IMR-90 (cell line): Measurements from ENCODE around the gene XRCC5. TPM values are rescaled to one million over a fixed set of nuclear protein-coding genes. Genes with fewer than 3 reads are reported as not detected.

ENCODE experiments used
- ATAC-seq: fragments of 200-7000 bp; cut with Tn5 transposase; 2 replicates; pipeline ENCODE4 v1.9.1; 2020; ENCODE audit warnings: low read depth, mild to moderate bottlenecking, moderate library complexity
- BruUV-seq: library from RNA; stranded (reverse); fragments of 400-500 nt; replicated peaks from 2 replicates; lab custom pipeline; 2021; lab: Mats Ljungman, UMichigan
- CTCF ChIA-PET: fragments of 300-600 bp; formaldehyde crosslinking; extraction: SDS; loops from one replicate; lab custom pipeline; 2021; ENCODE audit warnings: antibody characterized with exemption; lab: Yijun Ruan, JAX
- POLR2A ChIA-PET: fragments of 300-600 bp; sonication (Branson Sonifier 250); formaldehyde crosslinking; loops from one replicate; lab custom pipeline; 2022; ENCODE audit warnings: antibody characterized with exemption; ENCODE audit not compliant: unreplicated experiment; lab: Charles Lee
- DNase-seq: peaks from one replicate; pipeline ENCODE4 v3.0.0; 2013
- H2AFZ ChIP-seq: replicated peaks from 2 replicates; pipeline ENCODE3; 2013; ENCODE audit warnings: low read length, mild to moderate bottlenecking; ENCODE audit not compliant: poor library complexity
- H2AK5ac ChIP-seq: 2 replicates; pipeline ENCODE4 v1.6.1; 2013; ENCODE audit warnings: low read depth, low read length, inconsistent platforms
- H2AK9ac ChIP-seq: replicated peaks from 2 replicates; pipeline ENCODE3; 2013; ENCODE audit warnings: mild to moderate bottlenecking, low read depth, low read length, moderate library complexity; ENCODE audit not compliant: poor library complexity
- H2BK120ac ChIP-seq: 2 replicates; pipeline ENCODE4 v1.6.1; 2013; ENCODE audit warnings: low read depth, low read length, inconsistent platforms
- H2BK15ac ChIP-seq: 3 replicates; pipeline ENCODE4 v1.6.1; 2013; ENCODE audit warnings: low read depth, low read length, inconsistent platforms
- H2BK20ac ChIP-seq: 2 replicates; pipeline ENCODE4 v1.6.1; 2013; ENCODE audit warnings: low read depth, mild to moderate bottlenecking, inconsistent platforms, low read length, moderate library complexity
- H2BK5ac ChIP-seq: 2 replicates; pipeline ENCODE4 v1.6.1; 2013; ENCODE audit warnings: mild to moderate bottlenecking, low read depth, low read length, inconsistent platforms; ENCODE audit not compliant: poor library complexity, severe bottlenecking
- H3K14ac ChIP-seq: replicated peaks from 2 replicates; pipeline ENCODE4 v1.6.1; 2013; ENCODE audit warnings: low read depth, low read length, inconsistent platforms
- H3K18ac ChIP-seq: 2 replicates; pipeline ENCODE4 v1.6.1; 2013; ENCODE audit warnings: low read depth, low read length, control low read depth
- H3K23ac ChIP-seq: 2 replicates; pipeline ENCODE4 v1.6.1; 2013; ENCODE audit warnings: low read depth, low read length, inconsistent platforms
- H3K27ac ChIP-seq: 2 replicates; pipeline ENCODE4 v1.5.1; 2013; ENCODE audit warnings: mild to moderate bottlenecking, control low read depth, low read length; ENCODE audit not compliant: insufficient read depth
- H3K27me3 ChIP-seq: 2 replicates; pipeline ENCODE4 v1.6.1; 2013; ENCODE audit warnings: low read length; ENCODE audit not compliant: control insufficient read depth, insufficient read depth
- H3K36me3 ChIP-seq: 2 replicates; pipeline ENCODE4 v1.6.1; 2013; ENCODE audit warnings: low read length, mixed read lengths; ENCODE audit not compliant: control insufficient read depth, insufficient read depth
- H3K4ac ChIP-seq: 2 replicates; pipeline ENCODE4 v1.6.1; 2013; ENCODE audit warnings: low read depth, low read length, inconsistent platforms
- H3K4me1 ChIP-seq: 2 replicates; pipeline ENCODE4 v1.6.1; 2013; ENCODE audit warnings: low read length, mixed read lengths; ENCODE audit not compliant: control insufficient read depth, insufficient read depth
- H3K4me2 ChIP-seq: 2 replicates; pipeline ENCODE4 v1.6.1; 2013; ENCODE audit warnings: low read depth, mild to moderate bottlenecking, control low read depth, low read length, moderate library complexity
- H3K4me3 ChIP-seq: 2 replicates; pipeline ENCODE4 v1.5.1; 2013; ENCODE audit warnings: low read depth, mild to moderate bottlenecking, control low read depth, low read length, moderate library complexity; ENCODE audit not compliant: insufficient read depth
- H3K56ac ChIP-seq: 2 replicates; pipeline ENCODE4 v1.6.1; 2013; ENCODE audit warnings: low read length, inconsistent platforms; ENCODE audit not compliant: insufficient read depth; ENCODE audit errors: extremely low read depth
- H3K79me1 ChIP-seq, 2 experiments: 2 replicates each; pipeline ENCODE4 v1.6.1; 2013; ENCODE audit warnings: low read length in 2 of 2, inconsistent platforms in 1 of 2, low read depth in 1 of 2
- H3K9ac ChIP-seq: 2 replicates; pipeline ENCODE4 v1.6.1; 2013; ENCODE audit warnings: low read depth, low read length, control low read depth
- H3K9me1 ChIP-seq: 2 replicates; pipeline ENCODE4 v1.6.1; 2013; ENCODE audit warnings: low read length, inconsistent platforms; ENCODE audit not compliant: insufficient read depth
- H3K9me3 ChIP-seq: 2 replicates; pipeline ENCODE4 v1.6.1; 2013; ENCODE audit warnings: low read length; ENCODE audit not compliant: control insufficient read depth, insufficient read depth
- H4K20me1 ChIP-seq: 2 replicates; pipeline ENCODE4 v1.6.1; 2013; ENCODE audit warnings: low read length, inconsistent platforms; ENCODE audit not compliant: insufficient read depth
- H4K5ac ChIP-seq: 2 replicates; pipeline ENCODE4 v1.6.1; 2013; ENCODE audit warnings: mild to moderate bottlenecking, low read depth, low read length, control low read depth
- H4K8ac ChIP-seq, 2 experiments: 2 replicates each; pipeline ENCODE4 v1.6.1; 2013; ENCODE audit warnings: low read depth in 2 of 2, low read length in 2 of 2, control low read depth in 1 of 2, inconsistent platforms in 1 of 2
- H4K91ac ChIP-seq: 2 replicates; pipeline ENCODE4 v1.6.1; 2013; ENCODE audit warnings: low read depth, low read length, inconsistent platforms; ENCODE audit not compliant: insufficient read depth
- CEBPB ChIP-seq: IDR thresholded peaks from 2 replicates; pipeline ENCODE4 v1.6.1; 2012; ENCODE audit warnings: low read depth, low read length, improper control_type of control experiment
- CTCF ChIP-seq: conservative IDR thresholded peaks from 2 replicates; pipeline ENCODE4 v1.5.1; 2012; ENCODE audit warnings: mild to moderate bottlenecking, low read depth, low read length, improper control_type of control experiment
- RAD21 ChIP-seq: IDR thresholded peaks from 2 replicates; pipeline ENCODE4 v1.6.1; 2012; ENCODE audit warnings: low read length, improper control_type of control experiment
- WGBS, 2 experiments: methylation state at CpG; one replicate each; pipeline versions ENCODE4 v1.1.5 to v1.1.7; 2013; ENCODE audit warnings: missing lambda C conversion rate in 2 of 2; ENCODE audit not compliant: insufficient read length in 1 of 2; ENCODE audit errors: extremely low coverage in 2 of 2; 5-methylcytosine and 5-hydroxymethylcytosine counted together
- dilution Hi-C: fragments of 300-500 bp; cut with HindIII; formaldehyde crosslinking; loops from one replicate; pipeline ENCODE4 v1.14.3; 2018; ENCODE audit warnings: low sequenced_read_pairs; ENCODE audit not compliant: unreplicated experiment
- in situ Hi-C: fragments of 300-500 bp; cut with MboI; formaldehyde crosslinking; loops from 3 replicates; pipeline ENCODE4 v1.14.3; 2019; ENCODE audit warnings: low sequenced_read_pairs, inconsistent platforms, mixed read lengths
- intact Hi-C: fragments of 100-400 bp; cut with micrococcal nuclease; formaldehyde crosslinking; loops from 2 replicates; pipeline ENCODE4 v1.10.0; 2022
- polyA plus RNA-seq, 3 experiments: library from polyadenylated mRNA; depleted of rRNA; stranded (reverse); fragments of >200 nt; gene quantifications; 2 replicates each; pipeline ENCODE4 v1.2.3, GENCODE V29; 2012; ENCODE audit warnings: low replicate concordance in 1 of 3
- total RNA-seq: library from RNA; depleted of rRNA; stranded (reverse); fragments of >200 nt; gene quantifications from 2 replicates; pipeline ENCODE4 v1.2.3, GENCODE V29; 2012

The XRCC5 gene
- total and polyA plus RNA-seq, 2 of the 4 experiments (the other 2 are of a cell fraction): 144 to 509 TPM

DNA sequence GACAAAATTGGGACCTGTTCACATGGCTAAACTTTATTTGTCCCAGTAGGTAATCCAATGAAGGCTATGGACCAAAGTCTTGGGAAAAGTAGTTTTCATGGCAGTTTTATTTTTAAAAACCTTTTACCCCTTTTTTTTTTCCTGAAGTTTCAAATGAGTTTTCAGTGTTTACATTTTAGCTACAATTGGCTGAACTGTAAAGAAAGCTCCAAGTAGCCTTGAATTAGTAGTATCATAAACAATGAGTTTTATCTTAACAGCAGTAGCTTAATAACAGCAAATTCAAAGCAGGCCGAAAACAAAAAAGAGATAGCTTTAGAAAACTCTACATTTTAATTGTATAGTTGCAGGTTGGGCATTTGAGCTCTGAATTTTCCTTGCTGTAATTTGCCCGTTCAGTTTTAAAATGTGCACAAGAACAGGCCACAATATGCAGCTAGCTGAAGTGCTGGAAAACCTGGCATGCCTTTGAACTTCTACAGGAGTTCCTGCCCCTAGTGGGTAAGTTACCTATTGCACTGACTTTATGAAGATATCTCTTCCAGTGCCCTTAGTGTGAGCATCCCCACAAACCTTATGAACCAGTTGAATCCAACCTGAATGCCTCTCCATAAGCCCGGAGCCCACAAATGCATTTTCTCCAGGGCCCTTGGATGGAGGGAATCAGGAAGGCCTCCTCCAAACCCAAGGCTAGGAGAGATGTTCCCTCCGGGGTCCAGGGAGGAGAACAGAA is 106.7 kb downstream of the XRCC5 start:
- Histone ChIP-seq H3K4ac (no peak overlapping the region), H4K5ac (no peak overlapping the region), H2BK5ac (peak overlapping the region; percentile 35), H2BK20ac (no peak overlapping the region), H2AK9ac (no peak overlapping the region), H3K14ac (0 out of 2 replicates have a peak overlapping the region, but pooled peaks have one; percentile 3), H4K8ac (no peak overlapping the region), H2BK120ac (no peak overlapping the region), H2AK5ac (no peak overlapping the region), H3K4me1 (peaks cover 23% of the 10 kb centered on the region), H3K27ac (no peak overlapping the region), H3K23ac (peak overlapping the region; percentile 75; the same call in 1 of the 2 replicates), H3K56ac (no peak overlapping the region), H3K79me1 (peaks cover 0 to 20% of the 10 kb centered on the region in 2 experiments; a peak in 2 of 4 replicates), H3K9ac (no peak overlapping the region), H3K27me3 (no peaks in the 10 kb centered on the region), H3K4me3 (no peak overlapping the region), H3K4me2 (no peak overlapping the region), H3K9me1 (peaks cover 16% of the 10 kb centered on the region), H4K20me1 (peaks cover 5% of the 10 kb centered on the region; the same call in 1 of the 2 replicates), H3K36me3 (0 out of 2 replicates have a peak, but pooled peaks cover 1% of the 10 kb centered on the region), H3K18ac (no peak overlapping the region), H2BK15ac (no peak overlapping the region), H2AFZ (no peak overlapping the region), H4K91ac (no peak overlapping the region), H3K9me3 (no peaks in the 10 kb centered on the region)
- WGBS, 2 experiments: no CpG with 5 or more reads among the region's 4 CpGs
- BruUV-seq: no TSS peak
- POLR2A ChIA-PET: no interaction called here
- dilution Hi-C loops (no loop called here), in situ Hi-C loops (loop anchor here (25.0 kb wide), 1 partner anchor 196 kb away; the partner anchor contains the start of gene SMARCAL1), intact Hi-C loops (loop anchor here (2.0 kb wide), 1 partner anchor 283 kb away; the partner anchor contains the start of gene RPL37A)
- CTCF ChIA-PET: interaction anchor here (0.7 to 0.8 kb wide), 3 partner anchors 12 to 190 kb away, joined by 3 to 4 read pairs (median 3); no protein-coding TSS in a partner anchor
- DNase-seq (peak; percentile 40), ATAC-seq (peak; percentile 48; the same call in 1 of the 2 replicates)
- TF ChIP-seq RAD21: peak; percentile 30
- peak; percentile 40 for TF ChIP-seq CTCF
- no peak for TF ChIP-seq CEBPB
